ENCODE data around the gene RUNX3.
"Not testable (repeated sequence)": the region's sequence is repeated elsewhere in the genome, so short reads cannot be mapped to it uniquely, and the experiment has no call there.

RUNX3 gene

DNA sequence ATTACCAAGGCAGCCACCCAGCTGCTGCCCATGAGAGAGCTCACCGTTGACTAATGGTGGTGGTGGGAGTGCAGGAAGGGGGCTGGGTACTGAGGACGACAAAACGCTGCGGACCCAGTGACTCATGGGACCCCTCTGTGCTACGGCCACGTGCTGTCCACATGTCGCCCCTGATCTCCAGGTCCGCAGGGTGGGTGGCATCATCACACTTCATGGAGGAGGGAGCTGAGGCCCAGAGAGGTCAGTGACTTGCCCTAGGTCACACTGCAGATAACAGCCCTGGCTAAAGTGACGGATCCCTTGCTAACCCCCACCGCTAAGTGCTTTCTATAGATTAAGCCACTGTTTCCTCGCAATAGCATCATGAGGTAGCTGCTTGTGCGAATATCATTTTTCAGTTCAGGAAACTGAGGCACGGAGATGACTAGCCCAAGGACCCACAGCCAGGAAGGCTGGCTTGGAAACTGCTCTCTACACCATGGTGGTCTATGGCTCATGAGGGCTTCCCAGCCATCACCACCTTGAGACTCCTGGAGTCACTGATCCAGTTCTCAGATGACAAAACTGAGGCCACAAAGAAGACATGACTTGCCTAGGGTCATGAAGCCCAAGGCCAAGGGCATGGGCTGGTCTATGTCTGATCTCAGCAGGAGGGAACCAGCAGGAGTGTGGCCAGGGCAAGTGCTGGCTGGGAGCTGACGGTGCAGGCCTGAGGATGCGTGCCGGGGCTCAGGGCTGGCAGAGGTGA lies 12.6 kb downstream of the RUNX3 start:
- DNase-seq: no peak
- intact Hi-C loops (cut with DNase I): no loop called here

GRCh38 chr1:24915816-24916602 lies 14.1 kb downstream of the RUNX3 start:
- intact Hi-C loops (cut with DNase I): no loop called here
- peak in 1 of 10 donors; percentile 76 for DNase-seq

DNA sequence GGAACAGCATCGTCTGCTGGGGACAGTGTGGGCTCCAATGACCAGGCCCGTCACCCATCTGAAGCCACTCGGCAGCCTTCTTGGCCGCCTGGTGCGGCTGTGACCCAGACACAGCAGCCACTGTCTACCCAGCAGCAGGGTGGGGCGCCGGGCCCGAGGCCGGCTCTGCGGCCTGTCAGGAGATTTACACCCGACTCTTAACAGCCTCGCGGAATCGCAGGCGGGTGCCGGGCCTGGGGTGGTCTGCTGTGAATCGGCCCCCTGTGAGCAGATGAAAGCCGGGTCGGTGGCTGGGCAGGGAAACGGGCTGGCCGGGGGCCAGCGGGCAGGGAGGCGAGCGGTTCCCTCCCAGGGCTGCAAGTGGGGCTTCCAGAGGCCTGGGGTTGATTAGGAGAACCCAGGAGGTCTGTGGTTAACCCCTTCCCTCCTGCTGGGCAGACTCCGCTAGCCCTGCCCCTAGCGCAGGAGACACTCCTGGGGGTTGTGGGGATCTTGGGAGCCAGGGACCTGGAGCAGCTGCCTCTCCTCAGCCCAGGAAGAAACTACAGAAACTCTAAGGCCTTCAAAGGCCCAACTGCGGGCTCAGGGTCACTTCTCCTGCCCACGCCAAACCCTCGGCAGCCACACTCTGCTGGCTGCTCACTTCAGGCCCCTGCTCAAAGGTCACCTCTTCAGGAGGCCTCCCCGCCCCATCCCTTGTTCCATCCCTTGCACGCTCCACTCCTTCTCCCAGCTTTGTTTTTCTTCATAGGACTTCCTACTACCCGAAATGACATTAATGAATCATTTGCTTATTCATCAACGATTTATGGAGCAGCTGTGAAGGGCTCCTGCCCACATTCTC lies 15.6 kb downstream of the RUNX3 start:
- intact Hi-C loops (cut with DNase I): no loop called here
- DNase-seq: peak in 6 of 10 donors; percentile 18 to 92 (median 32)

DNA sequence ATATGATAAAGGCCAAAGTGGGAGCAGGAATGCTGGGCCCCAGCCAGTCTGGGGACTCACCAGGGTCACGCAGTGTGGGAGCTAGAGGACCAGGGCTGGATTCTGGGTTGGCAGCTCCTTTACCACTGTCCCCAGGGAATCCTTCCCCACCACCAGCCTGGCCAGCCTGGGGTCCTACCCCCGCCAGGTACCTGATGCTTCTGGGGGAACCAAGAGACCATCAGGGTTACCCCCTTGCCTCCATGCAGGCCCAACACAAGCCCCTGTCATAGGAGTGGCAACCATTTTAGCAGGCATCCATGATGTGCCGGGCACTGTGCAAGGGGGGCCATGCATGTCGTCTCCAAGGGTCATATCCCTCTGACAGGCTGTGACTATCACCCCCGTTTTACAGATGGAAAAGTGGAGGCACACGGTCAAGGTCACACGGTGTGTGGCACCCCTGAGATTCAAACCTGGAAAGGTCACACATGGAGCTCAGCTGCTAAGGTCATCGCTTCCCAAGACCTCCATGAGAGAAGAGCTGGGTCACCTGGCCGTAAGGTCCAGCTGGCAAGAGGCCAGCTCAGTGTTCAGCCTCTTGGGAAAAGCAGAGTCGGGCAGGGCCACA lies 16.4 kb downstream of the RUNX3 start:
- intact Hi-C loops (cut with DNase I): no loop called here
- DNase-seq: peak in 2 of 10 donors; percentile 65 to 66

DNA sequence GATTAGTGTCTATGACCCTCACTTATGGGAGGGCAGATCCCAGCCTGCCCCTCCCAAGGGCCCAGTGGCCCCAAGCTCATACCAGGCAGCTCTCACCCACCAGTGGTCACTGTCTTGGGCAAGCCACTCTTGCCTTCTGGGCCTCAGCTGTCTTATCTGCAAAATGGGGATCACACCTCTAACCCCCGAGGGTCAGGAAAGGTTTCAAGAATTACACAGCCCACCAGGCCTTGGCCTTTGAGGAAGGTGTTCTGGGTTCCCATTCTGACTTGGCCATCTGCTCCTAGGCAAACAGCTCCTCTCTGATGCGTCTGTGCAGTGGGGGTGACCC lies 16.8 kb downstream of the RUNX3 start:
- DNase-seq: peak in 1 of 10 donors; percentile 72
- intact Hi-C loops (cut with DNase I): no loop called here

DNA sequence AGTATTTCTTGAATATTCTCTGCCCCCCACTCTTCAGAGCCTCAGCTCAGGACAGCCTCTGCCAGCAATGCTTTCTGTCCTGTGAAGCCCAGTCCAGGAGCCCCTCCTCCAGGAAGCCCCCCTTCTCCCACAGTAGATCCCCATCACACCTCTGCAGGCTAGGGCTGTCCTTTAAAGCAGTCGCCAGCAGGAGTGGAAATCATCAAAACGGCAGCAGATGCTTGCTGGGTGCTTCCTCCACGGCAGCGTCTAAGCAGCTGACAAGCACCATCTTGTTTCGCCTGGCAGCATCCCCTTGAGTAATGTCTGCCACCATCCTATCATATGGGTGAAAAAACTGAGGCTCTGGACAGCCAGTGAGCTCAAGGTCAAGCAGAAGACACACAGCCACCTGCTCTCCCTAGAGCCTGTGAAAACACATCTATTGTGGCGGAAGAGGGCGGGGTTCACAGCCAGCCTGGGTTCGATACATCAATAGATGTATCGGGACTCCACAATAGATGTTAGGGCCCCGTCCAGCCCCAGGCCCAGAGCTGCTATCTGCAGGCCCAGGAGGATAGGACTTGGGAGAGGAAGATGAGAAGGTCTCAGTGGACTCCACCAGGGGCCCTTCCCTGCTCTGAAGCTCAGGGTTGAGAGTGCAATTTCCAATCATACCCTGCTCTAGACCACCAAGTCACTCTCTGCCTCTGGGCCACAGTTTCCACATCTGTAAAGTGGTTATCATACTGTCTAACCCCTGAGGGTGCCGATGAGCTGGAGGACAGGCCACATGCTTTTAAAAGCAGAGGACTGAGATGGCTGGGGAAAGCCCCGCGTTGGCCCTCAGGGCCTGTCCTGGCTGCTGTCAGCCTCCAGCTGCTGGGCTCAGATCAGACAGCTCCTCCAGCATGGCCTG lies 17.5 kb downstream of the RUNX3 start:
- intact Hi-C loops (cut with DNase I): no loop called here
- DNase-seq: peak in 2 of 10 donors; percentile 60 to 66

DNA sequence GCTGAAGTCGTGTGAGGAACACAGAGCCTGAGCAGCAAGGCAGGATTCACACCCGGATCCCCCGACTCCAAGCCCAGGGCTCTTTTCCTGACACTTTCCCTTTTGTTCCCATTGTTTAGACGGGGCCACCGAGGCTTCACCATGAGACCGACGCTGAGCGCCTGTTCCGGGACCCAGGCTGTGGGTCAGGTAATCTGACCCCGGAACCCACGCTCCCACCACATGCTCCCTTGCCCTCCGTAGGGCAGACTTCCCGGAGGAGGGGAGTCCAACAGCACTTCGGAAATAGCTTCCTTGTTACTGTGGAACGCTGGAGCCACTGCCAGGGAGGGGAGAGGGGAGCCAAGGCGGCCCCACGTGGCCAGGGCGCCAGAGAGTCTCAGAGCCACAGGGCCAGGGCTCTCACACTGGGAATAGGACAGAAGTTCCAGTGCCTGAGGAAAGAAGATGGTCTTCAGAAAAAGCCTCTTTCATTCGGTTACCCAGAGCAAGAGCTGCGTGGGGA lies 18.4 kb downstream of the RUNX3 start:
- intact Hi-C loops (cut with DNase I): no loop called here
- DNase-seq: peak in 3 of 10 donors; percentile 29 to 81 (median 80)

DNA sequence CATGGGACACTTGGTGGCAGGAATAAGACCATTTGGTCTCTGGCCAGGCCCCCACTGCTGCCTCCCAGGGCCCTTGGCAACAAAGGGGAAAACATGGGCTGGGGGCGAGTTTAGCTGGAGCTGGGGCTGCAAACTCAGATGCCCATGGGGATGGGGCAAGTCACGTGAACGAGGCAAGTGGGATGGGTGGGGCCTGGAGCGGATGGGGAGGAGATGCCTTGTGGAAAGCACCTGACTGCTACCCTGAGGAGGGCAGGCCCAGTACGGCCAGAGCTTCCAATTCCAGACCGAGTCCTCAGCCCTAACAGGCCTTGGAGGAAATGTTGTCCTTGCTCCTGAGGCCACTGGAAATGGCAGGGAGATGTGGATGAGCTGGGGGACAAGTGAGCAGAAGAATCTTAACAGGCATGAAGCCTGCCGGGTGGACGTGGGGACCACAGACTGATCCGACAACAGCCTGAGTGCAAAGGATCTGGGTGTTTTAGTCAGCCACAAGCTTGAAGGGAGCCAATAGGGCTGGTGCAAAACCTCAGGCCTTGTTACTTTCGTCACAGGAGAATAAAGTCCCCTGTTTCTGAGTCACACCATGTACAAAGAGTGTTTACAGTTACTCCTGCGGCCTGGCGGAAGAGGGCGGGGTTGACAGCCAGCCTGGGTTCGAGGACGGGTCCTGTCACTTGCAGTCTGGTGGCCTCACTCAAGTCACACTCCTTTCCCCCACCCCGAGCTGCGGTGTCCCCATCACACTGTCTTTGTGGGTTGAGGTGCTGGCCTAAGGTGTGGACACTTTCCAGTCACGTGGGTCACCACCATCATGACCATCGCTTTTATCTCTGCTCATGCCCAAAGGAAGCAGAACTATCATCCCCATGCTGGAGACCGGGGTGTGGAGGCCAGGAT lies 19.1 kb downstream of the RUNX3 start:
- peak in 2 of 10 donors; percentile 61 to 67 for DNase-seq
- intact Hi-C loops (cut with DNase I): no loop called here

GRCh38 chr1:24910210-24910609 lies 19.9 kb downstream of the RUNX3 start:
- peak in 1 of 10 donors; percentile 37 for DNase-seq
- intact Hi-C loops (cut with DNase I): no loop called here

- DNase-seq: peak in 4 of 10 donors; percentile 31 to 84 (median 59)
- intact Hi-C loops (cut with DNase I): no loop called here
Observed at GRCh38 chr1:24909388-24909898, 20.6 kb downstream of the RUNX3 start.

GRCh38 chr1:24908591-24909259 lies 21.4 kb downstream of the RUNX3 start:
- peak in 3 of 10 donors; percentile 19 to 73 (median 34) for DNase-seq
- intact Hi-C loops (cut with DNase I): no loop called here

DNA sequence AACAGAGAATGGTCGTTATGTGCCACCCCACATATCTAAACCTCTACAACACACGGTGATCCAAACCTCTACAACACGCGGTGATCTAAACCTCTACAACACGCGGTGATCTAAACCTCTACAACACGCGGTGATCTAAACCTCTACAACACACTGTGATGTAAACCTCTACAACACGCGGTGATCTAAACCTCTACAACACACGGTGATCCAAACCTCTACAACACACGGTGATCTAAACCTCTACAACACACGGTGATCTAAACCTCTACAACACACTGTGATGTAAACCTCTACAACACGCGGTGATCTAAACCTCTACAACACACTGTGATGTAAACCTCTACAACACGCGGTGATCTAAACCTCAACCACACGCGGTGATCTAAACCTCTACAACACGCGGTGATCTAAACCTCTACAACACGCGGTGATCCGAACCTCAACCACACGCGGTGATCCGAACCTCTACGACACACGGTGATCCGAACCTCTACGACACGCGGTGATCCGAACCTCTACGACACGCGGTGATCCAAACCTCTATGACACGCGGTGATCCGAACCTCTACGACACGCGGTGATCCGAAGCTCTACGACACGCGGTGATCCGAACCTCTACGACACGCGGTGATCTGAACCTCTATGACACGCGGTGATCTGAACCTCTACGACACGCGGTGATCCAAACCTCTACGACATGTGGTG lies 22.3 kb downstream of the RUNX3 start:
- peak in 1 of 10 donors; percentile 2 for DNase-seq
- intact Hi-C loops (cut with DNase I): not testable (repeated sequence)

GRCh38 chr1:24906760-24907490 lies 23.2 kb downstream of the RUNX3 start:
- intact Hi-C loops (cut with DNase I): no loop called here
- DNase-seq: peak in 3 of 10 donors; percentile 1 to 50 (median 31)

DNA sequence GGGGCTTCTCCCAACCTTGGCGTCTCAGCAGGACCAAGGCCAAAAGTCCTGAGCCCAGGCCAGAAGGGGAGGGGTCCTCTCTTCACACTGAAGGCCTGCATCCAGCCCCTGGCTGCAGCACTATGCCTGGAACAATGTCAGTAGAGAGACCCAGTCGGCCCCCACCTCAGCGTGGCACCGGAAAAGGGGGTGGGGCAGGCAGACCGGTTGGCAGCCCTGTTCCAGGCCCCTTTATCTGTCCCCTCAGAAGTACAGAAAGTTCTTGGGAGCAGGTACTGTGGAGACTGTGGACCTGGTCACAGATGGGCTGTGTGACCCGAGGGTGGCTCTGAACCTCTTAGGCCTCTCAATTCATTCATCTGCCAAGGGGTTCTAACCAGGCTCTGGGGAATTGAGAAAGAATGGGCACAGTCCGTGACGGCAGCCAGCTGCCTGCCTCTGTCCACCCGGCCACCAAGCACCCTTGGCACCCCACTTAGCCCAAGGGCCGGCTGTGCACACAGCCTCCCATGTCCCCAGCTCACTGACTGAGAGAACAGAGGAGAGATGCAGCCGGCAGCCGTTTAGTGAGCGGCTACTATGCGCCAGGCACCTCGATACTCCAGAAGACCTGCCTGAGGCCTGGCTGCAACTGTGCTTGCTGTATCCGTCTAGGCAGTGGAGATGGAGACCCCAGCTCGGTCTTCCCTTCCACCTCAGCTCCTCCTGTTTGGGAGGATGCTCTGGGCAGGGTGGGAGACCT lies 23.9 kb downstream of the RUNX3 start:
- DNase-seq: peak in 3 of 10 donors; percentile 5 to 65 (median 46)
- intact Hi-C loops (cut with DNase I): no loop called here

DNA sequence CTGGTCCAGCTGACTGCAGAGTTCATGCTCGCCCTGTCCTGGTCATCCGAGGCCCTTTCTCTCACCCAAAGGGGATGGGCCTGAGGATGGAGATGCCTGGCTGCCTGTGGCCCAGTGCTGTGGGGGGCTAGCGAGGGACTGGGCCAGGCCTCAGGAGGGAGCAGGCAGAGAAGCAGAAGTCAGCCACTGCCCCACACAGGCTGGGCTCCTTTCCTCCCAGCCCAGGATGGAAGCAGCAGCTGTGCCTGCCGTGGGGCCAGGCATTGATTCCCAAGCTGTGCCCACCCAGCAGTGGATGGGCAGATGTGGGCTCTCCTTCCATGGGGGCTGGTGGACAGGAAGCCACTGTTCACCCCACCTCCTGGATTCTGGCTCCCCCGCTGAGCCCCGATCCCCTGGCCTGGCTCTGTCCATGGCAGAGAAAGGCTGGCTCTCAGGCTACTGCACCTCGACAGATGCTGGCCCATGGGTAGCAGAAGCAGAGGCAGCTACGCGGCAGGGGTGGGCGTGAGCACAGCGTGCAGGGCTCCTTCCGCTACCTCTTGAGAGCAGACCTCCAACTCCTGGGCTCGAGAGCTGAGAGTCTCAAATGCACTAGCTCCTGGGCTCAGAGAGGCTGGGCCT lies 24.6 kb downstream of the RUNX3 start:
- DNase-seq: peak in 3 of 10 donors; percentile 7 to 78 (median 50)
- intact Hi-C loops (cut with DNase I): no loop called here
